Measurements from ENCODE around the gene C8A. TPM values are rescaled to one million over a fixed set of nuclear protein-coding genes. Genes with fewer than 3 reads are reported as not detected.

C8A gene
- polyA plus RNA-seq, 4 donors: 0.13 to 2.4 (median 2.1) TPM

- no peak overlapping the region for H3K4me3 ChIP-seq (ENCODE audit: low read depth in 1 of 3, low read length in 3 of 3)
- H3K4me1 ChIP-seq (ENCODE audit: control insufficient read depth in 3 of 3, insufficient read depth in 2 of 3, low read depth in 1 of 3, low read length in 2 of 3): peaks cover 0 to 9% (median 0%) of the 10 kb centered on the region in 3 donors
- H3K27ac ChIP-seq (ENCODE audit: low read depth in 1 of 3, low read length in 2 of 3): no peak overlapping the region
- no peaks in the 10 kb centered on the region for H3K9me3 ChIP-seq (ENCODE audit: control insufficient read depth in 2 of 2, insufficient read depth in 1 of 2, low read depth in 1 of 2, low read length in 1 of 2)
- no peaks in the 10 kb centered on the region for H3K27me3 ChIP-seq (ENCODE audit: control insufficient read depth in 3 of 3, insufficient read depth in 3 of 3, low read length in 3 of 3)
- no peak for DNase-seq
- no peaks in the 10 kb centered on the region for H3K36me3 ChIP-seq (ENCODE audit: control insufficient read depth in 3 of 3, insufficient read depth in 2 of 3, low read depth in 1 of 3, low read length in 3 of 3)
- no peak for FAIRE-seq
- WGBS, 3 donors: 47 to 78% (median 73%) methylated on average over 3 of the region's 3 CpGs
Observed at GRCh38 chr1:56877973-56878372, 23.4 kb downstream of the C8A start.

- 75 to 91% (median 81%) methylated on average over 1 of the region's 1 CpG for WGBS, 3 donors
- H3K27me3 ChIP-seq (ENCODE audit: control insufficient read depth in 3 of 3, insufficient read depth in 3 of 3, low read length in 3 of 3): no peaks in the 10 kb centered on the region
- DNase-seq: no peak
- H3K36me3 ChIP-seq (ENCODE audit: control insufficient read depth in 3 of 3, insufficient read depth in 2 of 3, low read depth in 1 of 3, low read length in 3 of 3): no peaks in the 10 kb centered on the region
- no peaks in the 10 kb centered on the region for H3K9me3 ChIP-seq (ENCODE audit: control insufficient read depth in 2 of 2, insufficient read depth in 1 of 2, low read depth in 1 of 2, low read length in 1 of 2)
- no peak overlapping the region for H3K27ac ChIP-seq (ENCODE audit: low read depth in 1 of 3, low read length in 2 of 3)
- FAIRE-seq: no peak
- peaks cover 0 to 9% (median 0%) of the 10 kb centered on the region in 3 donors for H3K4me1 ChIP-seq (ENCODE audit: control insufficient read depth in 3 of 3, insufficient read depth in 2 of 3, low read depth in 1 of 3, low read length in 2 of 3)
- no peak overlapping the region for H3K4me3 ChIP-seq (ENCODE audit: low read depth in 1 of 3, low read length in 3 of 3)
Observed at GRCh38 chr1:56880774-56881173, 26.2 kb downstream of the C8A start.

GRCh38 chr1:56881417-56881816, 26.8 kb downstream of the C8A start:
- FAIRE-seq: no peak

GRCh38 chr1:56890229-56890628, 35.6 kb downstream of the C8A start:
- Histone ChIP-seq H3K4me1 (ENCODE audit: control insufficient read depth in 3 of 3, insufficient read depth in 2 of 3, low read depth in 1 of 3, low read length in 2 of 3) (no peaks in the 10 kb centered on the region), H3K27ac (ENCODE audit: low read depth in 1 of 3, low read length in 2 of 3) (no peak overlapping the region), H3K9me3 (ENCODE audit: control insufficient read depth in 2 of 2, insufficient read depth in 1 of 2, low read depth in 1 of 2, low read length in 1 of 2) (no peaks in the 10 kb centered on the region), H3K36me3 (ENCODE audit: control insufficient read depth in 3 of 3, insufficient read depth in 2 of 3, low read depth in 1 of 3, low read length in 3 of 3) (no peaks in the 10 kb centered on the region), H3K4me3 (ENCODE audit: low read depth in 1 of 3, low read length in 3 of 3) (no peak overlapping the region), H3K27me3 (ENCODE audit: control insufficient read depth in 3 of 3, insufficient read depth in 3 of 3, low read length in 3 of 3) (no peaks in the 10 kb centered on the region)
- no peak for FAIRE-seq
- no peak for DNase-seq
- 47 to 65% (median 58%) methylated on average over 3 of the region's 3 CpGs for WGBS, 3 donors

More at GRCh38 chr1:56881417-56881816, 26.8 kb downstream of the C8A start:
- H3K27me3 ChIP-seq (ENCODE audit: control insufficient read depth in 3 of 3, insufficient read depth in 3 of 3, low read length in 3 of 3): no peaks in the 10 kb centered on the region
- no peak overlapping the region for H3K4me3 ChIP-seq (ENCODE audit: low read depth in 1 of 3, low read length in 3 of 3)
- H3K36me3 ChIP-seq (ENCODE audit: control insufficient read depth in 3 of 3, insufficient read depth in 2 of 3, low read depth in 1 of 3, low read length in 3 of 3): no peaks in the 10 kb centered on the region
- H3K27ac ChIP-seq (ENCODE audit: low read depth in 1 of 3, low read length in 2 of 3): no peak overlapping the region
- H3K4me1 ChIP-seq (ENCODE audit: control insufficient read depth in 3 of 3, insufficient read depth in 2 of 3, low read depth in 1 of 3, low read length in 2 of 3): peaks cover 0 to 9% (median 0%) of the 10 kb centered on the region in 3 donors
- 84 to 88% (median 88%) methylated on average over 6 of the region's 6 CpGs for WGBS, 3 donors
- H3K9me3 ChIP-seq (ENCODE audit: control insufficient read depth in 2 of 2, insufficient read depth in 1 of 2, low read depth in 1 of 2, low read length in 1 of 2): no peaks in the 10 kb centered on the region
- no peak for DNase-seq

GRCh38 chr1:56894014-56894413, 39.4 kb downstream of the C8A start:
- DNase-seq (peak in 1 of 2 donors; percentile 45), FAIRE-seq (no peak)
- Histone ChIP-seq H3K36me3 (ENCODE audit: control insufficient read depth in 3 of 3, insufficient read depth in 2 of 3, low read depth in 1 of 3, low read length in 3 of 3) (no peaks in the 10 kb centered on the region), H3K4me3 (ENCODE audit: low read depth in 1 of 3, low read length in 3 of 3) (no peak overlapping the region), H3K9me3 (ENCODE audit: control insufficient read depth in 2 of 2, insufficient read depth in 1 of 2, low read depth in 1 of 2, low read length in 1 of 2) (no peaks in the 10 kb centered on the region), H3K4me1 (ENCODE audit: control insufficient read depth in 3 of 3, insufficient read depth in 2 of 3, low read depth in 1 of 3, low read length in 2 of 3) (peaks cover 0 to 17% (median 8%) of the 10 kb centered on the region in 3 donors), H3K27me3 (ENCODE audit: control insufficient read depth in 3 of 3, insufficient read depth in 3 of 3, low read length in 3 of 3) (no peaks in the 10 kb centered on the region), H3K27ac (ENCODE audit: low read depth in 1 of 3, low read length in 2 of 3) (no peak overlapping the region)

GRCh38 chr1:56897150-56898004, 42.8 kb downstream of the C8A start:
- FAIRE-seq (no peak), DNase-seq (peak; percentile 40 to 55)
- H3K9me3 ChIP-seq (ENCODE audit: control insufficient read depth in 2 of 2, insufficient read depth in 1 of 2, low read depth in 1 of 2, low read length in 1 of 2): no peaks in the 10 kb centered on the region
- H3K4me1 ChIP-seq (ENCODE audit: control insufficient read depth in 3 of 3, insufficient read depth in 2 of 3, low read depth in 1 of 3, low read length in 2 of 3): peaks cover 0 to 34% (median 8%) of the 10 kb centered on the region in 3 donors
- peak overlapping the region in 1 of 3 donors; percentile 64 for H3K27ac ChIP-seq (ENCODE audit: low read depth in 1 of 3, low read length in 2 of 3)
- H3K36me3 ChIP-seq (ENCODE audit: control insufficient read depth in 3 of 3, insufficient read depth in 2 of 3, low read depth in 1 of 3, low read length in 3 of 3): no peaks in the 10 kb centered on the region
- H3K27me3 ChIP-seq (ENCODE audit: control insufficient read depth in 3 of 3, insufficient read depth in 3 of 3, low read length in 3 of 3): no peaks in the 10 kb centered on the region
- WGBS, 3 donors: 11 to 46% (median 39%) methylated on average over 6 of the region's 6 CpGs
- H3K4me3 ChIP-seq (ENCODE audit: low read depth in 1 of 3, low read length in 3 of 3): no peak overlapping the region

DNA sequence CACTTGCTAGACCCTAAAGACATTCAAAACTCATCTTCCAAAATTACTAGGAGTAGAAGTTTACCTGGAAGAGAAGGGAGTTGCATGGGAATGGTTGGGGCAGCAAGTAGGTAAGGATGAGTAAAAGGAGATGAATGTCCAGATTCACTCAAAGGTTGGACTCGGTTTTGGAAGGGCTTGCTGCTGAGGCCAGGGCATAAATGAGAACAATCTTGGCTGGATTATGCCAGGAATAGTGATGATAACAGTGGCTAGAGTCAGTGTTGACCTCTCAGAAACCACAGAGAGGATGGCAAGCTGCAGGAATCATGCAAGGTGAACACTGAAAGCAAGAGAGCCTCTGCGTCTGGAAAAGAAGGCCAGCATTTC, 43.4 kb downstream of the C8A start:
- H3K27me3 ChIP-seq (ENCODE audit: control insufficient read depth in 3 of 3, insufficient read depth in 3 of 3, low read length in 3 of 3): no peaks in the 10 kb centered on the region
- H3K4me1 ChIP-seq (ENCODE audit: control insufficient read depth in 3 of 3, insufficient read depth in 2 of 3, low read depth in 1 of 3, low read length in 2 of 3): peaks cover 0 to 37% (median 8%) of the 10 kb centered on the region in 3 donors
- H3K4me3 ChIP-seq (ENCODE audit: low read depth in 1 of 3, low read length in 3 of 3): no peak overlapping the region
- WGBS, 3 donors: 74 to 83% (median 81%) methylated on average over 2 of the region's 2 CpGs
- no peak for DNase-seq
- no peaks in the 10 kb centered on the region for H3K9me3 ChIP-seq (ENCODE audit: control insufficient read depth in 2 of 2, insufficient read depth in 1 of 2, low read depth in 1 of 2, low read length in 1 of 2)
- FAIRE-seq: no peak
- H3K27ac ChIP-seq (ENCODE audit: low read depth in 1 of 3, low read length in 2 of 3): no peak overlapping the region
- H3K36me3 ChIP-seq (ENCODE audit: control insufficient read depth in 3 of 3, insufficient read depth in 2 of 3, low read depth in 1 of 3, low read length in 3 of 3): no peaks in the 10 kb centered on the region

GRCh38 chr1:56898879-56899278, 44.3 kb downstream of the C8A start:
- 79 to 95% (median 91%) methylated on average over 2 of the region's 2 CpGs for WGBS, 3 donors
- Histone ChIP-seq H3K9me3 (ENCODE audit: control insufficient read depth in 2 of 2, insufficient read depth in 1 of 2, low read depth in 1 of 2, low read length in 1 of 2) (no peaks in the 10 kb centered on the region), H3K27ac (ENCODE audit: low read depth in 1 of 3, low read length in 2 of 3) (no peak overlapping the region), H3K4me1 (ENCODE audit: control insufficient read depth in 3 of 3, insufficient read depth in 2 of 3, low read depth in 1 of 3, low read length in 2 of 3) (peaks cover 0 to 37% (median 8%) of the 10 kb centered on the region in 3 donors), H3K36me3 (ENCODE audit: control insufficient read depth in 3 of 3, insufficient read depth in 2 of 3, low read depth in 1 of 3, low read length in 3 of 3) (no peaks in the 10 kb centered on the region), H3K4me3 (ENCODE audit: low read depth in 1 of 3, low read length in 3 of 3) (no peak overlapping the region), H3K27me3 (ENCODE audit: control insufficient read depth in 3 of 3, insufficient read depth in 3 of 3, low read length in 3 of 3) (no peaks in the 10 kb centered on the region)
- FAIRE-seq (no peak), DNase-seq (no peak)

Measured in small intestine (tissue), 7 donors.